HG03064 (cell line): Measurements from ENCODE around the gene ZNF189.

ENCODE experiments used
- ATAC-seq: cut with Tn5 transposase; IDR thresholded peaks from one replicate; pipeline ENCODE4 v1.9.1; 2021; ENCODE audit warnings: low read depth; ENCODE audit not compliant: unreplicated experiment

Gene ZNF189

GRCh38 chr9:101417977-101418376 is 19.3 kb downstream of the ZNF189 start:
- no peak for ATAC-seq

DNA sequence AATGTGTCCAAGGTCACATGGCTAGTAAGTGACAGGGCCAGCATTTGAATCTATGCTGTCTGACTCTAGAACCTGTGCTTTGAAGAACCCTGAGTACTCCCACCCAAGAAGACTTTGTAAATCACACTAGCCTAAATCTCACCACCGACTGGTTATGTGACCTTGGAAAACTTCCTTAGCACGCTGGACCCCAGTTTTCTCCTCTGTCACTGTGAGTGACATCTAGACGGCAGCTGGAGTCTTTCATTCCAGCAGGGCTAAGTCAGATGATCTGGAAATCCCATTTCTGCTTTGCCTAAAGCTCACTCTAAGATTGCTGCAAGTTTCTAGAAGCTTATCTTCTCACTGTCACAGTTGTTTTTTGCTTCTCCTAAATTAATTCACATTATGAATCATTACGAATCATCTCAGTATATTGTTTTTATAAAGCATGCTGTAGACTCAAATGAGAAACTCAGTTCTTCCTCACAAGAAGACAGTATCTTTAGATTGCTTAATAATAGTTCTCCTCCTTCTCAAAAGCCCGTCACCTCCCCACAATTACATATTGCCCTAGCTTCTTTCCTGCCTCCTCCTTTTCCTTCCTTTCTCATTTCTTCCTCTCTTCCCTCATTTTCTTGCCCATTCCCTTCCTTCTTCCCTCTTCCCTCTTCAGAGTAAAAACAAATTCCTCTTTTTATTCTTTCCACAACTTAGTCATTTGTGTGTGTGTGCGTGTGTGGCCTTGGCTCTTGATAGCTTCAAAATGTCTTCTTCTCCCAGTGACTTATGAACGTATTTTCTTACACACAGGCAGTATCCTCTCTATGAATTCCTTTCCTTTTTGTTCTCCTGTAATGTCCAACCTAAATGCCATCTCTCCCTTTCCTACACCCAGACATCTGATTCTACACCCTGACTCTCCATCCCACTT is 20.1 kb downstream of the ZNF189 start:
- no peak for ATAC-seq

- ATAC-seq = no peak
Observed at GRCh38 chr9:101419863-101420262, 21.2 kb downstream of the ZNF189 start.

DNA sequence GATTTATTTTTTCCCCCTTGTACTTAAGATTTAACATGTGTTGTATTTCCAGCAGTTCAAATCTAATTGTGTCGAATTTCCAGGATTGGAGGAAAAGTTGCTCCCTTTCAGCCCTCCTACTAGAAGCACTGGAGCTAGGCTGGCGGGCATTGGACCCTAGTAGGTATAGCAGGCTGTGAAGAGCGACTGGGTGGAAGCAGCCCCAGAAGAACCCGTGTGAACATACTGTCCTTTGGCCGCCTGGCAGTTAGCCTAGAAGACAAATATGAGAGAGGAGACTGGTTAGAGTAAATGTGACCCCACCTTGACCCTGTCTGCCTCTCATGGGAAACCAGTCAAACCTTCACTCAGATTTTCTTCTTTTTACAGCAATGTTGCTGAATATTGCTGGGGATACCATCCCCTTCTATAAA is 23.0 kb downstream of the ZNF189 start:
- ATAC-seq = no peak

DNA sequence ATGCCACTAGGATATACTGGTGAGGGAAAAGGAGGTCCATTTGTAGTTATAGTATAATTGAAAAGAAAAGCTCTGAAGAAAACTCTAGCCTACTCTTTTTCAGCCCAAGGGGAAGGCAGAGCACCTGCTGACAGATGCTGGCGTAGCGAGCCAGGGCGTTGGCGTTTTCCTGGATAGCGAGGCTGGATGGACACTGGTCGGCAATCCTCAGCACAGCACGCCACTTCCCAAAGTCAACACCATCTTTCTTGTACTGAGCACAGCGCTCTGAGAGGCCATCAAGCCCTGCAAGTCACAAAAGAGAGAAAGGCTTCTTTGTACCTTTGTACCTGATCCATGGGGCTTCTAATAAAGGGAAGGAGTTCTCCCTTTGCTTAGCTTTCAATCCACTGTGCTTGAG is 28.7 kb downstream of the ZNF189 start:
- no peak for ATAC-seq

GRCh38 chr9:101427957-101428655 is 29.5 kb downstream of the ZNF189 start:
- no peak for ATAC-seq

- no peak for ATAC-seq
Observed at GRCh38 chr9:101428909-101429308, 30.3 kb downstream of the ZNF189 start.

DNA sequence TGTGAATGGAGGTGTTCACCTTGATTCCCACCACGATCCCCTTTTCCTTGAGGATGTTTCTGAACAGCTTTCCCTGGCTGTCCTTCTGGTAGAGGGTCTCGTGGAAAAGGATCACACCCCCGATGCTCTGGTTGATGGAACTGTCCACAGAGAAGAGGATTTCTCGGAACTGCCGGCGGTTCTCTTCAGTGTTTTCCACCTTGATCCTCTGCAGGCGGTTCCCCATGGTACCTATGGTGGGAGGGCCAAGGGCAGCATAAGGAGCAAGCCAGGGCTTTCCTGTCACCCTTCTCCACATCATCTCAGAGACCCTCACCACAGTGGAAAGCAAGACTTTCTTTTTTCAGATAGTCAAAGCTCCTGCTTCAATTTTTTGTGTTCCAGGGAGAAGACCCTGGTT is 31.1 kb downstream of the ZNF189 start:
- ATAC-seq = no peak

DNA sequence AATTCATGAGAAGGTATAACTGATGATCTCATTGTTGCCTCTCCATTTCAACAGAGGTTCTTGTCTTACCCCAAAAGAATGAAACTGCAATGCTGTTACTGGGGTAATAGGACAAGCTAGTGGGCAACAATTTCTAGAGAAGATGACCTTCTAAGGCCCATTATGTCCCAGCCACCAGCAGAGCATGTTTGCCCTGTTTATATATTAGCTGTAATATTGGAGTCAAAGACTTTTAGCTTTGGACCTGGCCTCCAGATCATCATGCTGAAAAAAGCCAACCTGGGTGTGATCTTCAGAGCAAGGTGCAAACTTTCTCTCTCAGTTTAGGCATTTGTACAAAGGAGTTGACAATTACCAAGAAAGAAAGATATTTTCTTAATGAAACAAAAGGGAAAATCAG is 33.5 kb downstream of the ZNF189 start:
- no peak for ATAC-seq

- ATAC-seq = no peak
Observed at GRCh38 chr9:101432740-101433139, 34.1 kb downstream of the ZNF189 start.

DNA sequence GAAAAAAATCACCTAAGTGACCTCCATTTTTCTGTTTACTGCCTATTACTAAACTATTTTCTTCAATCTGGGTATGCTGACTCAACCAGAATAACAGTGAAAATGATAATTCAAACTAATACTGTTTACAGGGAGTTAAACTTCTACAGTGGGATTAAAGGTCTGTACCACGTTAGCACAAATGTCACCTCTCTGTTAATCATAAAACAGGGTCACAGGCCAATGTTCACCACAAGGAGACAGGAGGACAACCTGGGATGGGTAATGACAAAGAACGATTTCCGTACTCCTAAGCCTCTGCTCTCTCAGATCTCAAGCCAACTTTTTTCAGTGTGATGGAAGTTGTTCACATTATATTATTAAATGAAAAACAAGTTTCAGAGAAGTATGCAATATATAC is 34.6 kb downstream of the ZNF189 start:
- ATAC-seq = no peak

DNA sequence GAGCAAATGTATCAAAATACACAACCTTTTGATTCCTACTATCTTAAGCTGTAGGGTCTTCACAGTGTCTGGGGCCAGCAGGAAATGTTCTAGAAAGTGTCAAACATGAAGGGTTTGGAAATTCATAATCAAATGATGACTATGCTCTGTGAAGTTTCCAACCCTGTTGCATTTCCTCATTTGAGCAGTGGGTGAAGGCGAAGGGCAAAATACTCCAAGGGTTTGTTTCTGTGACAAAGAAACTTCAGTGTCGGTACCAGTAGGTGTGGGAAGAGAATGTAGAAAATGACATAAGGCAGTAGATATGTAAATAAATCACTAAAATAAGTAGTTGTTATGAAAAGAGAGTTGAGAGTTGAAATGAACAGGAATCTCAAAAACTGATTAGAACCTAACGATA is 36.3 kb downstream of the ZNF189 start:
- ATAC-seq = no peak

DNA sequence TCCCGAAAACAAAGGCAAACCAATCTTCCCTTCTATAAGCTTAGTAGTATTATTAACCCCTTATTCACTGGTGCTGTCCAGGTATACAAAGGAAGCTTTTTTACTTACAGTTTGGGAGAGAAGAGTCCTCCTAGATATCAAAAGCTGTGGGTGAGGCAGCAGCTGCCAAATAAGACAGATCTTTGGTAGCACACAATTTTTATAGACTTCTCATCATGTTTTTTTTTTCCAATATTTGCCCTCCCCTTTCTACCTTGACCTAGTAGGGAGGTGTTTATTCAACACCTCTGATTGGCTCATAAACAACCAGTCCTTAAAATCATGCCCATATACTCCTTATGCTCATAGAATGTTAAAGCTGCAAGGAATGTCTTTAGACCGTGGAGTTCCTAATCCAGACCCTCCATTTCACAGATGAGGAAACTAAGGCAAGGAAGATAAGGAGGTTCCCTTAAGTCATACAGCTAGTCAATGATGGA is 37.0 kb downstream of the ZNF189 start, which contains the start of gene ALDOB:
TSS of gene ALDOB (minus strand) at position 174 of the 479 bp plus-strand sequence. CDS start 4,887 bp downstream, outside the sequence.
- ATAC-seq = no peak

GRCh38 chr9:101437806-101438232 is 39.2 kb downstream of the ZNF189 start:
- no peak for ATAC-seq

- no peak for ATAC-seq
Observed at GRCh38 chr9:101438523-101438922, 39.9 kb downstream of the ZNF189 start.

DNA sequence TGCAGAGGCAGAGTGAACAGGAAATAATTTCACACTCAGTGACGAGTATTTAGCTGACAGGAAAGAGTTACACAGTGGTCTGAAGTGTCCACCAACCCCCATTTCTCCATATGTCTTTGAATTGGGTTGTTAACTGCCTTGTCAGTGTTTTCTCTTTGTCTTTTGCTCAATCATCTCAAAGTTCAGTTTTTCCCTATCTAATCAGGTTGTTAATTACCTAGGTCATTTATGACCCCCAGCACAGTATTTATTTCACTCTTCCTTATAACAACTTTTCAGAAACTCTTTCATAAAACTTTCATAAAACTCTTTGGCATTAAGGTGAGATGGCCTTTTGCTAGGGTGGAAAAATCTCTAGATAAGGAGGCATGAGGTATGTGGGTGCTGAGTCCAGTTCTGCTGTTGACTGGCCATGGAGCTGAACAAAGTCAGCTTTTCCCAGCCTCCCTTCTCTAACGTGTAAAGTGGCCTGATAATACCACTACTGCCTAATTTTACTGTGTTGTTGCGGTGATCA is 42.1 kb downstream of the ZNF189 start:
- no peak for ATAC-seq

- no peak for ATAC-seq
Observed at GRCh38 chr9:101442318-101442717, 43.7 kb downstream of the ZNF189 start.

DNA sequence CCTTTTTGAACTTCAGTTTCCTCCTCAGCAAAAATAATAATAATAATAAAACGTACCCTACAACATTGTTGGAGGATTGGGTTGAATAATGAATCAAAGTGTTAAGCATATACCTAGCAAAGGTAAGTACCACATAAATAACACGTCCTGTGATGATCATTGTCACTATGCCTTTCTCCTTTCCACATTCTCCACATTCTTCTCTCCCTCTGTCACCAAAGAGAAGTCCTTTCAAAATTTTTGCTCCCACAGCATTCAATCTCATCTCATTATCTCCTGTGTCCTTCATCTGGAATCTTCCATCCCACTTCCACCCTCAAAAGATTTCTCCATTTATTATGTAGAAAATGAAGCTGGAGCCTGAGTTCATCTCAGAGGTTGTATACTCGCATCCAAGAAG is 44.1 kb downstream of the ZNF189 start:
- no peak for ATAC-seq

- ATAC-seq = no peak
Observed at GRCh38 chr9:101443364-101443771, 44.7 kb downstream of the ZNF189 start.

DNA sequence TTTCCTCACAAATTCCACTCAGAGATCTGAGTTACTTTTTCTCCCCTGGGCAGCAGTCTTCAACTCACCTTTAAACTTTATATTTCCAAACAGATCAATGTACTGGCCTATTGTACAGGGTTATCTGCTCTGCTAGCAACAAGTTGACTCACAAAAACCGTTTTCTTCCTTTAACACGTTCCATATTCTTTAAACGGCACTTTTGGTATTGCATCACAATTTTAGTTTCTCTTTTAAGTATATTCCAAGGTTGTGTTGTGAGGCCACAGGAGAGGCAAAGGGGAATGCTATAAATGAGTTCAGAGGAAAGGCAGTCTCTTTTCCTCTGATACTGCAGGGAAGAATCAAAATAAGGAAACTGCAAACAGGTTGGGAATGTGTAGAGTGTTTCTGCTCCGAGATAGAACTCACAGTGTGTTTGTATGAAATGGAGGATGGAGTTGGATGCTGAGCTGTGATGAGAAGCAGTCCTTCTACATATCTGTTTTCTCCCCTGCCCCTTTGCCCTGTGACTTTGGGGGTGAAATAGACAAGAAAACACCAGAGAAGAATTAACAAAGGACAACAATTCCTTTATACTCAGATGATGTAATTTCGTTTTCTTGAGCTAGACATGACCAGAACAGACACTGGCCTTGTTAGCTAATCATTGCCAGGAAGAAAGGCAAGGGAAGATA is 46.8 kb downstream of the ZNF189 start:
- ATAC-seq = no peak

- ATAC-seq = no peak
Observed at GRCh38 chr9:101446732-101447131, 48.1 kb downstream of the ZNF189 start.
